Testis (tissue), 3 donors: ENCODE data around the gene SLC34A3. TPM values are rescaled to one million over a fixed set of nuclear protein-coding genes. Genes with fewer than 3 reads are reported as not detected.

Experiments
- polyA plus RNA-seq: library from polyadenylated mRNA; stranded (reverse); fragments of 350-450 nt; fragmentation: Illumina TruSeq; extraction: RNeasy Lipid Tissue Mini Kit (QIAGEN cat#74804); gene quantifications from one replicate; pipeline ENCODE4 v1.2.3, GENCODE V29; 2014; ENCODE audit warnings: low read depth, low replicate concordance; ENCODE audit not compliant: insufficient read depth
- total RNA-seq, 2 donors: library from RNA; depleted of rRNA; stranded (reverse); fragments of >200 nt; gene quantifications; one replicate each; pipeline ENCODE4 v1.2.3, GENCODE V29; 2016

The SLC34A3 gene
- total and polyA plus RNA-seq, 3 donors from 2014 or later, result 0.15 to 0.25 (median 0.24) TPM

Other genes with a start within 250 kb of the SLC34A3 start
Only the 30 nearest of the 31 such genes appear.
- gene PAXX, start 238.5 kb upstream of the SLC34A3 start, total RNA-seq, result 10 to 100 TPM; 47.8 to 56.6 TPM
- 25.9 TPM for gene PAXX, start 238.5 kb upstream of the SLC34A3 start, polyA plus RNA-seq
- 1 to 10 TPM; 1.8 to 1.9 TPM for gene CLIC3, start 234.3 kb upstream of the SLC34A3 start, total RNA-seq
- 2.8 TPM for gene CLIC3, start 234.3 kb upstream of the SLC34A3 start, polyA plus RNA-seq
- 10 to 100 TPM; 56.0 to 65.5 TPM for gene ABCA2, start 202.7 kb upstream of the SLC34A3 start, total RNA-seq
- 33.6 TPM for gene ABCA2, start 202.7 kb upstream of the SLC34A3 start, polyA plus RNA-seq
- under 1 TPM; 0.06 to 0.24 TPM for gene FUT7, start 198.8 kb upstream of the SLC34A3 start, total RNA-seq
- 0.24 TPM for gene FUT7, start 198.8 kb upstream of the SLC34A3 start, polyA plus RNA-seq
- gene NPDC1, start 184.7 kb upstream of the SLC34A3 start, total RNA-seq, result 100 to 1,000 TPM in 1 of 2 donors, 10 to 100 TPM in 1; 75.9 to 103 TPM
- 47.7 TPM for gene NPDC1, start 184.7 kb upstream of the SLC34A3 start, polyA plus RNA-seq
- gene ENTPD2, start 176.8 kb upstream of the SLC34A3 start, total RNA-seq, result 1 to 10 TPM; 5.7 to 9.6 TPM
- gene ENTPD2, start 176.8 kb upstream of the SLC34A3 start, polyA plus RNA-seq, result 8.5 TPM
- 1 to 10 TPM; 1.4 to 1.7 TPM for gene SAPCD2, start 160.3 kb upstream of the SLC34A3 start, total RNA-seq
- gene SAPCD2, start 160.3 kb upstream of the SLC34A3 start, polyA plus RNA-seq, result 0.78 TPM
- 10 to 100 TPM in 1 of 2 donors, 1 to 10 TPM in 1; 7.2 to 10.1 TPM for gene UAP1L1, start 153.4 kb upstream of the SLC34A3 start, total RNA-seq
- 6.9 TPM for gene UAP1L1, start 153.4 kb upstream of the SLC34A3 start, polyA plus RNA-seq
- 100 to 1,000 TPM; 122 to 124 TPM for gene MAN1B1, start 143.9 kb upstream of the SLC34A3 start, total RNA-seq
- gene MAN1B1, start 143.9 kb upstream of the SLC34A3 start, polyA plus RNA-seq, result 62.2 TPM
- gene DPP7, start 116.2 kb upstream of the SLC34A3 start, total RNA-seq, result 100 to 1,000 TPM; 207 to 215 TPM
- gene DPP7, start 116.2 kb upstream of the SLC34A3 start, polyA plus RNA-seq, result 242 TPM
- 1 to 10 TPM; 1.5 to 3.8 TPM for gene GRIN1, start 91.7 kb upstream of the SLC34A3 start, total RNA-seq
- gene GRIN1, start 91.7 kb upstream of the SLC34A3 start, polyA plus RNA-seq, result 0.79 TPM
- gene LRRC26, start 60.9 kb upstream of the SLC34A3 start, total RNA-seq, result 1 to 10 TPM; 2.4 to 5.1 TPM
- not detected for gene LRRC26, start 60.9 kb upstream of the SLC34A3 start, polyA plus RNA-seq
- 10 to 100 TPM; 19.8 to 37.9 TPM for gene TMEM210, start 58.8 kb upstream of the SLC34A3 start, total RNA-seq
- gene TMEM210, start 58.8 kb upstream of the SLC34A3 start, polyA plus RNA-seq, result 83.2 TPM
- 10 to 100 TPM; 91.0 to 98.5 TPM for gene ANAPC2, start 42.3 kb upstream of the SLC34A3 start, total RNA-seq
- gene ANAPC2, start 42.3 kb upstream of the SLC34A3 start, polyA plus RNA-seq, result 80.6 TPM
- 100 to 1,000 TPM; 134 to 137 TPM for gene SSNA1, start 42.2 kb upstream of the SLC34A3 start, total RNA-seq
- 211 TPM for gene SSNA1, start 42.2 kb upstream of the SLC34A3 start, polyA plus RNA-seq
- 10 to 100 TPM; 25.9 to 35.2 TPM for gene TPRN, start 30.2 kb upstream of the SLC34A3 start, total RNA-seq
- gene TPRN, start 30.2 kb upstream of the SLC34A3 start, polyA plus RNA-seq, result 17.2 TPM
- 10 to 100 TPM; 48.0 to 51.2 TPM for gene TMEM203, start 25.3 kb upstream of the SLC34A3 start, total RNA-seq
- gene TMEM203, start 25.3 kb upstream of the SLC34A3 start, polyA plus RNA-seq, result 36.3 TPM
- 10 to 100 TPM; 27.5 to 29.1 TPM for gene NDOR1, start 25.2 kb upstream of the SLC34A3 start, total RNA-seq
- gene NDOR1, start 25.2 kb upstream of the SLC34A3 start, polyA plus RNA-seq, result 21.9 TPM
- gene RNF208, start 8.7 kb upstream of the SLC34A3 start, total RNA-seq, result 1 to 10 TPM; 3.0 to 4.1 TPM
- 7.7 TPM for gene RNF208, start 8.7 kb upstream of the SLC34A3 start, polyA plus RNA-seq
- gene CYSRT1, start 5.7 kb upstream of the SLC34A3 start, total RNA-seq, result 1 to 10 TPM; 3.7 to 5.6 TPM
- 3.0 TPM for gene CYSRT1, start 5.7 kb upstream of the SLC34A3 start, polyA plus RNA-seq
- under 1 TPM; 0.37 to 0.71 TPM for gene RNF224, start 3.4 kb upstream of the SLC34A3 start, total RNA-seq
- gene RNF224, start 3.4 kb upstream of the SLC34A3 start, polyA plus RNA-seq, result 0.17 TPM
- gene TUBB4B, start 10.4 kb downstream of the SLC34A3 start, total RNA-seq, result 100 to 1,000 TPM; 856 to 940 TPM
- gene TUBB4B, start 10.4 kb downstream of the SLC34A3 start, polyA plus RNA-seq, result 1,777 TPM
- gene STPG3, start 20.4 kb downstream of the SLC34A3 start, total RNA-seq, result 10 to 100 TPM; 14.6 to 34.1 TPM
- gene STPG3, start 20.4 kb downstream of the SLC34A3 start, polyA plus RNA-seq, result 58.9 TPM
- 10 to 100 TPM; 60.9 to 76.7 TPM for gene NELFB, start 24.4 kb downstream of the SLC34A3 start, total RNA-seq
- gene NELFB, start 24.4 kb downstream of the SLC34A3 start, polyA plus RNA-seq, result 55.0 TPM
- 1 to 10 TPM; 3.4 to 4.5 TPM for gene TOR4A, start 46.8 kb downstream of the SLC34A3 start, total RNA-seq
- 2.1 TPM for gene TOR4A, start 46.8 kb downstream of the SLC34A3 start, polyA plus RNA-seq
- 10 to 100 TPM; 14.4 to 40.6 TPM for gene NRARP, start 71.4 kb downstream of the SLC34A3 start, total RNA-seq
- 5.2 TPM for gene NRARP, start 71.4 kb downstream of the SLC34A3 start, polyA plus RNA-seq
- gene EXD3, start 192.3 kb downstream of the SLC34A3 start, total RNA-seq, result 10 to 100 TPM; 15.5 to 24.5 TPM
- 8.9 TPM for gene EXD3, start 192.3 kb downstream of the SLC34A3 start, polyA plus RNA-seq
- 1 to 10 TPM; 4.6 to 8.0 TPM for gene NOXA1, start 192.5 kb downstream of the SLC34A3 start, total RNA-seq
- 2.5 TPM for gene NOXA1, start 192.5 kb downstream of the SLC34A3 start, polyA plus RNA-seq
- 1 to 10 TPM; 2.0 to 2.2 TPM for gene ENTPD8, start 210.5 kb downstream of the SLC34A3 start, total RNA-seq
- gene ENTPD8, start 210.5 kb downstream of the SLC34A3 start, polyA plus RNA-seq, result 0.37 TPM
- 100 to 1,000 TPM in 1 of 2 donors, 10 to 100 TPM in 1; 81.7 to 105 TPM for gene NSMF, start 228.4 kb downstream of the SLC34A3 start, total RNA-seq
- gene NSMF, start 228.4 kb downstream of the SLC34A3 start, polyA plus RNA-seq, result 42.5 TPM